HG02840 (cell line): ENCODE results near the gene DUSP7.

Experiments used
- ATAC-seq: cut with Tn5 transposase; IDR thresholded peaks from one replicate; pipeline ENCODE4 v1.9.1; 2021; ENCODE audit warnings: mild to moderate bottlenecking, moderate library complexity, moderate number of reproducible peaks; ENCODE audit not compliant: unreplicated experiment, low FRiP score

Gene DUSP7

GRCh38 chr3:52069855-52070254 is 13.5 kb upstream of the DUSP7 start:
- no peak for ATAC-seq

- no peak for ATAC-seq
Measured at GRCh38 chr3:52069135-52069534, 12.8 kb upstream of the DUSP7 start.

- no peak for ATAC-seq
Measured at GRCh38 chr3:52068730-52069129, 12.4 kb upstream of the DUSP7 start.

GRCh38 chr3:52068055-52068571 is 11.7 kb upstream of the DUSP7 start:
- no peak for ATAC-seq

GRCh38 chr3:52067526-52067925 is 11.2 kb upstream of the DUSP7 start:
- ATAC-seq: no peak

GRCh38 chr3:52067046-52067445 is 10.7 kb upstream of the DUSP7 start:
- ATAC-seq: no peak

GRCh38 chr3:52065264-52065756 is 8.9 kb upstream of the DUSP7 start:
- no peak for ATAC-seq

- no peak for ATAC-seq
Measured at GRCh38 chr3:52064561-52064960, 8.2 kb upstream of the DUSP7 start.

GRCh38 chr3:52063026-52063723 is 6.8 kb upstream of the DUSP7 start:
- no peak for ATAC-seq

- ATAC-seq: no peak
Measured at GRCh38 chr3:52062505-52062904, 6.1 kb upstream of the DUSP7 start.

- no peak for ATAC-seq
Measured at GRCh38 chr3:52061121-52061910, 4.9 kb upstream of the DUSP7 start.

- no peak for ATAC-seq
Measured at GRCh38 chr3:52059781-52060180, 3.4 kb upstream of the DUSP7 start.

GRCh38 chr3:52057812-52058495 is 1.6 kb upstream of the DUSP7 start:
- ATAC-seq: no peak

GRCh38 chr3:52056968-52057811 is 819 bp upstream of the DUSP7 start:
- ATAC-seq: peak; percentile 76

- ATAC-seq: peak; percentile 18
Measured at GRCh38 chr3:52055537-52056351, 627 bp downstream of the DUSP7 start.

GRCh38 chr3:52054661-52055511 is 1.5 kb downstream of the DUSP7 start:
- ATAC-seq: no peak

GRCh38 chr3:52053307-52054304 is 2.8 kb downstream of the DUSP7 start:
- no peak for ATAC-seq
